Peyer's patch (tissue), 4 donors: ENCODE measurements around the gene CALU.

Experiments
- CTCF ChIP-seq, 6 experiments: fragments of 450-650 bp in 4 of 6; fragments of 200-600 bp in 2 of 6; sonication (generic) in 1 of 6; IDR thresholded peaks; one replicate each; pipeline ENCODE4 v1.5.1; 2017 to 2019; ENCODE audit warnings: antibody characterized with exemption in 6 of 6, mild to moderate bottlenecking in 3 of 6, moderate library complexity in 1 of 6
- POLR2A ChIP-seq, 2 donors: fragments of 450-650 bp; IDR thresholded peaks; one replicate each; pipeline ENCODE4 v1.5.1; 2017; ENCODE audit warnings: antibody characterized with exemption in 2 of 2, mild to moderate bottlenecking in 2 of 2, moderate library complexity in 2 of 2

- TF ChIP-seq CTCF (IDR thresholded peaks at IDR 0.05) (no peak), POLR2A (IDR thresholded peaks at IDR 0.05) (no peak)
Measured at GRCh38 chr7:128734890-128735289, 4.3 kb upstream of the CALU start.
